MM.1S (cell line): ENCODE data around the gene ZNF526.

ENCODE experiments used
- DNase-seq: peaks from one replicate; pipeline ENCODE4 v3.0.0-alpha.2; 2015
- H2AFZ ChIP-seq: fragments of 300-600 bp; sonication (generic); 2 replicates; pipeline ENCODE4 v1.6.0; 2016; ENCODE audit warnings: antibody characterized with exemption, low read length
- H3F3A ChIP-seq: fragments of 300-600 bp; sonication (generic); 2 replicates; pipeline ENCODE4 v1.6.1; 2016; ENCODE audit warnings: mild to moderate bottlenecking, antibody characterized with exemption, low read length, moderate library complexity, mixed read lengths; ENCODE audit not compliant: insufficient read depth
- H3K27ac ChIP-seq: fragments of 300-600 bp; sonication (generic); 2 replicates; pipeline ENCODE4 v1.5.1; 2016; ENCODE audit warnings: mild to moderate bottlenecking, low read length
- H3K27me3 ChIP-seq: fragments of 300-600 bp; sonication (generic); replicated peaks from 2 replicates; pipeline ENCODE4 v1.6.0; 2016; ENCODE audit warnings: low read length; ENCODE audit not compliant: insufficient read depth
- H3K36me3 ChIP-seq: fragments of 300-600 bp; sonication (generic); replicated peaks from 2 replicates; pipeline ENCODE4 v1.6.1; 2016; ENCODE audit warnings: mild to moderate bottlenecking, low read length, mixed read lengths; ENCODE audit not compliant: insufficient read depth
- H3K4me1 ChIP-seq: fragments of 300-600 bp; sonication (generic); 2 replicates; pipeline ENCODE4 v1.6.1; 2016; ENCODE audit warnings: low read length, mixed read lengths
- H3K4me2 ChIP-seq: fragments of 300-600 bp; sonication (generic); 2 replicates; pipeline ENCODE4 v1.6.0; 2016; ENCODE audit warnings: low read depth, low read length
- H3K4me3 ChIP-seq: fragments of 300-600 bp; sonication (generic); 2 replicates; pipeline ENCODE4 v1.5.1; 2016; ENCODE audit warnings: low read length, mixed read lengths
- H3K79me2 ChIP-seq: fragments of 300-600 bp; sonication (generic); 2 replicates; pipeline ENCODE4 v1.6.1; 2016; ENCODE audit warnings: mixed run types, low read length, mixed read lengths
- H3K9ac ChIP-seq: fragments of 300-600 bp; sonication (generic); 2 replicates; pipeline ENCODE4 v1.6.1; 2016; ENCODE audit warnings: low read length, mixed read lengths
- H3K9me2 ChIP-seq: fragments of 300-600 bp; sonication (generic); replicated peaks from 2 replicates; pipeline ENCODE4 v1.6.1; 2016; ENCODE audit warnings: mild to moderate bottlenecking, low read length, mixed read lengths; ENCODE audit not compliant: insufficient read depth
- H3K9me3 ChIP-seq: fragments of 300-600 bp; sonication (generic); replicated peaks from 2 replicates; pipeline ENCODE4 v1.6.1; 2016; ENCODE audit warnings: mild to moderate bottlenecking, low read length, mixed read lengths; ENCODE audit not compliant: insufficient read depth
- H4K20me1 ChIP-seq: fragments of 300-600 bp; sonication (generic); 2 replicates; pipeline ENCODE4 v1.6.1; 2016; ENCODE audit warnings: mild to moderate bottlenecking, low read length, moderate library complexity, mixed read lengths; ENCODE audit not compliant: insufficient read depth
- EZH2 ChIP-seq: fragments of 300-600 bp; sonication (generic); optimal IDR thresholded peaks from 2 replicates; pipeline ENCODE3; 2017; ENCODE audit warnings: low read depth, mild to moderate bottlenecking, antibody characterized with exemption, low read length, mixed read lengths
- EZH2phosphoT487 ChIP-seq: fragments of 300-600 bp; sonication (generic); IDR thresholded peaks from 2 replicates; pipeline ENCODE4 v1.6.1; 2018; ENCODE audit warnings: antibody characterized with exemption, low read length
- TF ChIP-seq, protein P1 (sequence below): fragments of 300-600 bp; sonication (generic); IDR thresholded peaks from 2 replicates; pipeline ENCODE4 v1.5.1; 2016; ENCODE audit warnings: antibody characterized with exemption, low read length, mixed read lengths

The ZNF526 gene

GRCh38 chr19:42246922-42247639, 27.0 kb downstream of the ZNF526 start:
- DNase-seq, result no peak
- Histone ChIP-seq H3K4me2 (no peak overlapping the region), H3K79me2 (peaks cover 16% of the 10 kb centered on the region), H3K36me3 (no peaks in the 10 kb centered on the region), H3K9me2 (no peaks in the 10 kb centered on the region), H3K4me3 (no peak overlapping the region), H2AFZ (no peak overlapping the region), H3K27ac (no peak overlapping the region), H3F3A (peaks cover 21% of the 10 kb centered on the region), H3K9me3 (no peaks in the 10 kb centered on the region), H3K4me1 (peaks cover 4% of the 10 kb centered on the region), H3K27me3 (no peaks in the 10 kb centered on the region), H3K9ac (no peak overlapping the region), H4K20me1 (no peaks in the 10 kb centered on the region)
- no peak for TF ChIP-seq EZH2
- TF ChIP-seq, protein P1, sequence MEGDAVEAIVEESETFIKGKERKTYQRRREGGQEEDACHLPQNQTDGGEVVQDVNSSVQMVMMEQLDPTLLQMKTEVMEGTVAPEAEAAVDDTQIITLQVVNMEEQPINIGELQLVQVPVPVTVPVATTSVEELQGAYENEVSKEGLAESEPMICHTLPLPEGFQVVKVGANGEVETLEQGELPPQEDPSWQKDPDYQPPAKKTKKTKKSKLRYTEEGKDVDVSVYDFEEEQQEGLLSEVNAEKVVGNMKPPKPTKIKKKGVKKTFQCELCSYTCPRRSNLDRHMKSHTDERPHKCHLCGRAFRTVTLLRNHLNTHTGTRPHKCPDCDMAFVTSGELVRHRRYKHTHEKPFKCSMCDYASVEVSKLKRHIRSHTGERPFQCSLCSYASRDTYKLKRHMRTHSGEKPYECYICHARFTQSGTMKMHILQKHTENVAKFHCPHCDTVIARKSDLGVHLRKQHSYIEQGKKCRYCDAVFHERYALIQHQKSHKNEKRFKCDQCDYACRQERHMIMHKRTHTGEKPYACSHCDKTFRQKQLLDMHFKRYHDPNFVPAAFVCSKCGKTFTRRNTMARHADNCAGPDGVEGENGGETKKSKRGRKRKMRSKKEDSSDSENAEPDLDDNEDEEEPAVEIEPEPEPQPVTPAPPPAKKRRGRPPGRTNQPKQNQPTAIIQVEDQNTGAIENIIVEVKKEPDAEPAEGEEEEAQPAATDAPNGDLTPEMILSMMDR, result no peak
- no peak for TF ChIP-seq EZH2phosphoT487

DNA sequence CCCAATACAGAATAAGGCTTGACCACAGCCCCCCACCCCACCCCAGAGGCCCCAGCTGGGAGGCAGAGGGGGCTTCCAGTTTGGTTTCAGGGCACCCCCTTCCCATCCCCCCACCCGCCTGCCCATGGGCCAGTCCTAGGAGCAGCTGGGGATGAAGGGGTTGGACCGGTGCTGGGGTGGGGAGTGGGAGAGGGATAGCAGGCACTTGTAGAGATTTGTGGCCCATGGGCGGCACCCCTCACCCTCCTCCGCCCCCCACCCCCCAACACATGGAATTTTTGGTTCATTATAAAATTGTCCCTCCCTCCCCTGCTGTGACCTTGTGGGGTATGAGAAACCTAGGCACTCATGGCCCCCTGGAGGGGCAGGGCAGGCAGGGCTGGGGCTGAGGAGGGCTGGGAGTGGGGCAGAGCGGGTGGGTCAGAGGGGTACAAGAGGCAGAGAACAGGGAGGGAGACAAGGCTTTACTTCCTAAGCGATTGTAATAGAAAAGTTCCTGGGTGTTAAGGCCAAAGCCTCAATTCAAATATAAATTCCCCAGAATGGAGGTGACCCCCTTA, 27.6 kb downstream of the ZNF526 start:
- peaks cover 6% of the 10 kb centered on the region for H3K4me1 ChIP-seq

DNA sequence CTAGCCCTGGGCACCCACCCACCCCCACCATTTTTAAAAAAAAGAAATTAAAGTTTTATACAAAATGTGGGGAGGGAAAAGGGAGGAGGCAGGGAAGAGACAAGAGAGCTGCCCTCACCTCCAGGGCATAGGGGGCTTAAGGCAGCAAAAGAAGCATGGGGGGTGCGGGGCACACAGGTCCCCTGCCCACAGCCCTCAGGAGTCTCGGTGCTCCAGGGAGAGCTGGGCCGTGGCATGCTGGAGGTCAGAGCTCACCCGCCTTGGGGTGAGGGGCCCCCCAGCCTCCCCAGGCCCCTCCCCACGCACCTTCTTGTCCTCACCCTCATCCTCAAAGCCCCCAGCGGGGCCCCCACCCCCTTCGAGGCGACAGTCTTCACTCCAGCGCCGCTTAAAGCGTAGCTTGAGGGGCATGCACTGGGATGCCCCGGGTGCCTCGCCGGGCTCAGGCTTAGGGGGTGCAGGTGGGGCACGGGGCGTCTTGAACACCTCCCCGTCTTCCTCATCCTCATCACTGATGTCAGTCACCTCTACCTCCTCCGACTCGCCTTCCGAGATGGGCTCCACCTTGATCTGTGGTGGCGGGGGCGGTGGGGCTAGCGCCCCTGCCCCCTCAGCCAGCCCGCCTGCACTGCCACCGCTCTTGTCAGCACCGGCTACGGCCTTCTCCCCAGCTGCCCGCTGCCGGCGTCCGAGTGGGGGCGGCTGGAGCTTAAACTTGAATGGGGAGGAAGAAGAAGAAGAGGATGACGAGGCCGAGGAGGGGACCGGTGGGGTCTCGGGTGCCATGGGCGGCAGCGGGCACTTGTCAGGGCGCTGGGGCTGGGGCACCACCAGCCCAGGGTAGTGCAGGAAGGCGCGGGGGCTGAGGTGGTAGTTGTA, 28.4 kb downstream of the ZNF526 start:
- peaks cover 12% of the 10 kb centered on the region for H3K4me1 ChIP-seq
- no peak overlapping the region for H2AFZ ChIP-seq
- H3K9ac ChIP-seq, result no peak overlapping the region
- no peaks in the 10 kb centered on the region for H4K20me1 ChIP-seq
- H3K9me3 ChIP-seq, result no peaks in the 10 kb centered on the region
- peaks cover 28% of the 10 kb centered on the region for H3K79me2 ChIP-seq
- H3K36me3 ChIP-seq, result no peaks in the 10 kb centered on the region
- no peak overlapping the region for H3K27ac ChIP-seq
- H3K4me2 ChIP-seq, result no peak overlapping the region
- no peak for DNase-seq
- H3K4me3 ChIP-seq, result no peak overlapping the region
- peaks cover 18% of the 10 kb centered on the region for H3F3A ChIP-seq
- no peaks in the 10 kb centered on the region for H3K27me3 ChIP-seq
- H3K9me2 ChIP-seq, result no peaks in the 10 kb centered on the region
- TF ChIP-seq EZH2phosphoT487, result no peak
- no peak for TF ChIP-seq EZH2
- TF ChIP-seq, protein P1, result no peak

More for the DNA sequence above, 27.6 kb downstream of the ZNF526 start:
- Histone ChIP-seq H3K27me3 (no peaks in the 10 kb centered on the region), H4K20me1 (no peaks in the 10 kb centered on the region), H3F3A (peaks cover 21% of the 10 kb centered on the region), H3K9me2 (no peaks in the 10 kb centered on the region), H3K4me3 (no peak overlapping the region), H3K27ac (no peak overlapping the region), H3K79me2 (peaks cover 20% of the 10 kb centered on the region), H3K9me3 (no peaks in the 10 kb centered on the region), H2AFZ (no peak overlapping the region), H3K9ac (no peak overlapping the region), H3K4me2 (no peak overlapping the region), H3K36me3 (no peaks in the 10 kb centered on the region)
- DNase-seq, result no peak
- no peak for TF ChIP-seq EZH2phosphoT487
